Stimulated activated effector memory CD8-positive, alpha-beta T cell treated with anti-CD3 and anti-CD28 coated beads, Interleukin-12 subunit alpha, Interleukin-12 subunit beta, amount 100 ng/mL, for 72 hours (primary cell): ENCODE results near the gene DYNC1H1.

ENCODE experiments used
- ATAC-seq: fragments of 150-1000 bp; cut with Tn5 transposase; 2 replicates; pipeline ENCODE4 v1.10.0; 2021
- DNase-seq, 2 donors: peaks; one replicate each; pipeline ENCODE4 v3.0.0; 2021 to 2022; ENCODE audit warnings: low spot score in 2 of 2
- H3K27ac Mint-ChIP-seq: one replicate; pipeline ENCODE4 v1.8.0; 2022; ENCODE audit warnings: mild to moderate bottlenecking, mixed read lengths
- H3K36me3 Mint-ChIP-seq: one replicate; pipeline ENCODE4 v1.8.0; 2022; ENCODE audit warnings: mild to moderate bottlenecking, mixed read lengths
- H3K4me1 Mint-ChIP-seq: one replicate; pipeline ENCODE4 v1.8.0; 2022; ENCODE audit warnings: mixed read lengths
- H3K4me3 Mint-ChIP-seq: one replicate; pipeline ENCODE4 v1.8.0; 2022; ENCODE audit warnings: mild to moderate bottlenecking, mixed read lengths
- H3K9me3 Mint-ChIP-seq: one replicate; pipeline ENCODE4 v1.8.0; 2022; ENCODE audit warnings: mixed read lengths

DYNC1H1 gene

GRCh38 chr14:101964297-101965180, at the start of gene DYNC1H1:
Gene DYNC1H1, plus strand, starts transcription at chr14:101964573. Its CDS starts 119 bp downstream, at chr14:101964692.
- H3K4me1 Mint-ChIP-seq, result peaks cover 32% of the 10 kb centered on the region
- peak within 1 kb of the TSS; percentile 88 for H3K27ac Mint-ChIP-seq
- H3K36me3 Mint-ChIP-seq, result peaks cover 27% of the 10 kb centered on the region
- H3K4me3 Mint-ChIP-seq, result peak within 1 kb of the TSS; percentile 82
- ATAC-seq (peak; percentile 91), DNase-seq (peak; percentile 89 to 92)
- no peaks in the 10 kb centered on the region for H3K9me3 Mint-ChIP-seq

GRCh38 chr14:101915871-101916815, 48.2 kb upstream of the DYNC1H1 start:
- Mint-ChIP-seq H3K9me3 (no peaks in the 10 kb centered on the region), H3K36me3 (peaks cover 91% of the 10 kb centered on the region), H3K4me1 (peaks cover 15% of the 10 kb centered on the region), H3K27ac (peak overlapping the region; percentile 93), H3K4me3 (no peak overlapping the region)
- ATAC-seq (peak; percentile 19), DNase-seq (no peak)

GRCh38 chr14:101916816-101917412, 47.5 kb upstream of the DYNC1H1 start:
- ATAC-seq, result peak; percentile 26

GRCh38 chr14:101917413-101918017, 46.9 kb upstream of the DYNC1H1 start:
- no peak for ATAC-seq
- H3K4me3 Mint-ChIP-seq, result no peak overlapping the region
- no peak for DNase-seq
- peaks cover 91% of the 10 kb centered on the region for H3K36me3 Mint-ChIP-seq
- no peaks in the 10 kb centered on the region for H3K9me3 Mint-ChIP-seq
- peaks cover 15% of the 10 kb centered on the region for H3K4me1 Mint-ChIP-seq
- H3K27ac Mint-ChIP-seq, result peak overlapping the region; percentile 93

More at GRCh38 chr14:101916816-101917412, 47.5 kb upstream of the DYNC1H1 start:
- no peak for DNase-seq
- Mint-ChIP-seq H3K27ac (peak overlapping the region; percentile 93), H3K4me3 (no peak overlapping the region), H3K9me3 (no peaks in the 10 kb centered on the region), H3K36me3 (peaks cover 91% of the 10 kb centered on the region), H3K4me1 (peaks cover 15% of the 10 kb centered on the region)

GRCh38 chr14:101918065-101918989, 46.0 kb upstream of the DYNC1H1 start:
- Mint-ChIP-seq H3K4me1 (peaks cover 15% of the 10 kb centered on the region), H3K27ac (peak overlapping the region; percentile 93), H3K36me3 (peaks cover 91% of the 10 kb centered on the region), H3K4me3 (no peak overlapping the region), H3K9me3 (no peaks in the 10 kb centered on the region)
- ATAC-seq (no peak), DNase-seq (no peak)

GRCh38 chr14:101920271-101920670, 44.1 kb upstream of the DYNC1H1 start:
- H3K4me3 Mint-ChIP-seq, result no peak overlapping the region
- no peak for DNase-seq

GRCh38 chr14:101922866-101923265, 41.5 kb upstream of the DYNC1H1 start:
- Mint-ChIP-seq H3K9me3 (no peaks in the 10 kb centered on the region), H3K27ac (peak overlapping the region; percentile 3), H3K4me1 (peaks cover 2% of the 10 kb centered on the region), H3K4me3 (no peak overlapping the region), H3K36me3 (peaks cover 84% of the 10 kb centered on the region)
- ATAC-seq (no peak), DNase-seq (no peak)

More at GRCh38 chr14:101920271-101920670, 44.1 kb upstream of the DYNC1H1 start:
- Mint-ChIP-seq H3K27ac (peak overlapping the region; percentile 60), H3K36me3 (peaks cover 91% of the 10 kb centered on the region), H3K9me3 (no peaks in the 10 kb centered on the region), H3K4me1 (peaks cover 15% of the 10 kb centered on the region)
- no peak for ATAC-seq

- Mint-ChIP-seq H3K4me1 (peaks cover 10% of the 10 kb centered on the region), H3K4me3 (no peak overlapping the region)
- no peak for DNase-seq
These were observed 39.2 kb upstream of the DYNC1H1 start for GRCh38 chr14:101925152-101925551.

GRCh38 chr14:101926085-101926484, 38.3 kb upstream of the DYNC1H1 start:
- no peak overlapping the region for H3K4me3 Mint-ChIP-seq
- peaks cover 10% of the 10 kb centered on the region for H3K4me1 Mint-ChIP-seq
- H3K36me3 Mint-ChIP-seq, result peaks cover 75% of the 10 kb centered on the region
- no peak for DNase-seq
- no peak for ATAC-seq
- H3K27ac Mint-ChIP-seq, result no peak overlapping the region
- H3K9me3 Mint-ChIP-seq, result no peaks in the 10 kb centered on the region

More at GRCh38 chr14:101925152-101925551, 39.2 kb upstream of the DYNC1H1 start:
- Mint-ChIP-seq H3K36me3 (peaks cover 85% of the 10 kb centered on the region), H3K9me3 (no peaks in the 10 kb centered on the region), H3K27ac (no peak overlapping the region)
- ATAC-seq, result no peak

GRCh38 chr14:101926620-101927019, 37.8 kb upstream of the DYNC1H1 start:
- peaks cover 70% of the 10 kb centered on the region for H3K36me3 Mint-ChIP-seq
- H3K27ac Mint-ChIP-seq, result peak overlapping the region; percentile 61
- H3K4me1 Mint-ChIP-seq, result peaks cover 10% of the 10 kb centered on the region
- no peak overlapping the region for H3K4me3 Mint-ChIP-seq
- ATAC-seq, result no peak
- DNase-seq, result no peak
- no peaks in the 10 kb centered on the region for H3K9me3 Mint-ChIP-seq

- peak overlapping the region; percentile 15 for H3K4me3 Mint-ChIP-seq
- DNase-seq (no peak), ATAC-seq (peak; percentile 84)
- peak overlapping the region; percentile 56 for H3K27ac Mint-ChIP-seq
- H3K9me3 Mint-ChIP-seq, result no peaks in the 10 kb centered on the region
- peaks cover 10% of the 10 kb centered on the region for H3K4me1 Mint-ChIP-seq
- H3K36me3 Mint-ChIP-seq, result peaks cover 57% of the 10 kb centered on the region
These were observed 36.5 kb upstream of the DYNC1H1 start for GRCh38 chr14:101927859-101928258.

- H3K4me3 Mint-ChIP-seq, result peak overlapping the region; percentile 15
- peak overlapping the region; percentile 56 for H3K27ac Mint-ChIP-seq
- no peak for DNase-seq
- H3K9me3 Mint-ChIP-seq, result no peaks in the 10 kb centered on the region
- peaks cover 10% of the 10 kb centered on the region for H3K4me1 Mint-ChIP-seq
- peak; percentile 66 for ATAC-seq
- peaks cover 52% of the 10 kb centered on the region for H3K36me3 Mint-ChIP-seq
These were observed 35.9 kb upstream of the DYNC1H1 start for GRCh38 chr14:101928415-101928841.

GRCh38 chr14:101929096-101929495, 35.3 kb upstream of the DYNC1H1 start:
- DNase-seq (no peak), ATAC-seq (no peak)
- Mint-ChIP-seq H3K4me3 (no peak overlapping the region), H3K36me3 (peaks cover 45% of the 10 kb centered on the region), H3K9me3 (no peaks in the 10 kb centered on the region), H3K4me1 (peaks cover 10% of the 10 kb centered on the region), H3K27ac (no peak overlapping the region)

- Mint-ChIP-seq H3K27ac (peak overlapping the region; percentile 4), H3K36me3 (peaks cover 37% of the 10 kb centered on the region), H3K9me3 (no peaks in the 10 kb centered on the region), H3K4me3 (no peak overlapping the region), H3K4me1 (peaks cover 10% of the 10 kb centered on the region)
- DNase-seq, result no peak
- ATAC-seq, result no peak
These were observed 34.4 kb upstream of the DYNC1H1 start for GRCh38 chr14:101929946-101930345.
